GM21786 (cell line): ENCODE measurements around the gene GAS6.

Source experiments
- ATAC-seq: cut with Tn5 transposase; IDR thresholded peaks from one replicate; pipeline ENCODE4 v1.9.1; 2021; ENCODE audit not compliant: unreplicated experiment

The GAS6 gene

DNA sequence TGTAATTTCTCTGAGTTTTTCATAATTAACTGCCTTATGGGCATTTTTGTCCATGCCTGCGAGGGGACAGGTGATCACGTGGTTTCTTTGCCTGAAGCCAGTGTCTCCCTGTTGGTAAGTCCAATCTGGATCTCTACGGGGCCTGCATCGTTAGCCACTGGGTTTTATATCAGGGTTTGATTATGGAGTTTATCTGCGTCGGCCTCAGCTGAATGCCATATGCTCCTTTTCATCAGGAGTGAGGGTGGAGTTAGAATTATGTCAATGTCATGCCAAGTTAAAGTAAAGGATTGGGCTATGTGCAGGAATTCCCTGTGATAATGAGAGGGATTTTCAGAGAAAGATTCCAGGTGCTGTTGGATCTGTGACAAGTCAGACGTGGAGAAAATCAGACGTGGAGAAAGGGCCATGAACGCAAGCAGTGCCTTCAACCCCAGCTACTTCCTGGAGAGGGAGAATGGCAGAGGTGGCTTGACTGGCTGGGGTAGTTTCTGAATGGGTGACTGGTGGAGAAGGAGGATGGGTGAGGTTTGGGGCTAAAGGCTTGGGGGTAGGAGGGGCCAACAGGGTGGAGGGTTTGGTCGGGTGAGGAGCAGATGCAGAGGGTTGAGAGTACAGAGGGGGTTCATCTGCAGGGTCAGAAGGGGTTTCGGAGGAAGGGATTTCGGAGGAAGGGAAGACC lies 80.5 kb downstream of the GAS6 start:
- ATAC-seq = no peak

DNA sequence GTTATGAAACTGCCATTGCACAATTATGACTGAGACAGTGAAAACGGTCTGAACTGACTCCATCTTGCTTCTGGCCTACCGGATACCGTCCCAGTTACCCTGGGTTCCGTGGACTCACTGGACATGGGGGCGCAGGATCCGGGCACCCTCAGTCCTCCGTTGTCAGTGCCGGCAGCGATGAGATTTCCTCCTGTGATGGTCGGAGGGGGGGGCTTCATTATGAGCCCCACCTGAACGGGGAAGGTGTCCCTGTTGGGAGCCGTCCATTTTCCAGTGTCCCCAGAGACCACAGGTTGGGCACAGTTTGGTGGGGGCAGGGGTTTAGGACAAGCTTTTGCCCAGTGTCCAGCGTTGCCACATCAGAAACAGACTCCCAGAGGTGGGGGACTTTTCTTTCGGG lies 81.4 kb downstream of the GAS6 start:
- no peak for ATAC-seq

DNA sequence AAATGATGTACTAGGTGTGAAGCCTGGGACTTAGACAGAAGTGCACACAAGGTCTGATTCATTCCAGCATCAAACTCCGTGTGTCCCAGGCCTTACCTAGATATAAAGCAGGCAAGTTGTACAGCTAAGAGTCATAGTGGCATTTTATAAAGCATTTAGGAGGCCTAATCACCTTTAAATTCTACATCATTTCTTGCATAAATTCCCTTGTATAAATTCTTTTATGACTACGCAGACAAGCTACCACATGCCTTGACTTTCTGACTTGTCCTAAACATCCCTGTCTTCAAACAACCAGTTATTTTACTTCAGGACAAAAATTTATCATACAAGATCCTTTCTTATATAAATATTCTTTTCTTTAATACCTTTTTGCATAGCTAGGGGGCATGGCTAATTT lies 82.3 kb downstream of the GAS6 start:
- ATAC-seq = no peak

DNA sequence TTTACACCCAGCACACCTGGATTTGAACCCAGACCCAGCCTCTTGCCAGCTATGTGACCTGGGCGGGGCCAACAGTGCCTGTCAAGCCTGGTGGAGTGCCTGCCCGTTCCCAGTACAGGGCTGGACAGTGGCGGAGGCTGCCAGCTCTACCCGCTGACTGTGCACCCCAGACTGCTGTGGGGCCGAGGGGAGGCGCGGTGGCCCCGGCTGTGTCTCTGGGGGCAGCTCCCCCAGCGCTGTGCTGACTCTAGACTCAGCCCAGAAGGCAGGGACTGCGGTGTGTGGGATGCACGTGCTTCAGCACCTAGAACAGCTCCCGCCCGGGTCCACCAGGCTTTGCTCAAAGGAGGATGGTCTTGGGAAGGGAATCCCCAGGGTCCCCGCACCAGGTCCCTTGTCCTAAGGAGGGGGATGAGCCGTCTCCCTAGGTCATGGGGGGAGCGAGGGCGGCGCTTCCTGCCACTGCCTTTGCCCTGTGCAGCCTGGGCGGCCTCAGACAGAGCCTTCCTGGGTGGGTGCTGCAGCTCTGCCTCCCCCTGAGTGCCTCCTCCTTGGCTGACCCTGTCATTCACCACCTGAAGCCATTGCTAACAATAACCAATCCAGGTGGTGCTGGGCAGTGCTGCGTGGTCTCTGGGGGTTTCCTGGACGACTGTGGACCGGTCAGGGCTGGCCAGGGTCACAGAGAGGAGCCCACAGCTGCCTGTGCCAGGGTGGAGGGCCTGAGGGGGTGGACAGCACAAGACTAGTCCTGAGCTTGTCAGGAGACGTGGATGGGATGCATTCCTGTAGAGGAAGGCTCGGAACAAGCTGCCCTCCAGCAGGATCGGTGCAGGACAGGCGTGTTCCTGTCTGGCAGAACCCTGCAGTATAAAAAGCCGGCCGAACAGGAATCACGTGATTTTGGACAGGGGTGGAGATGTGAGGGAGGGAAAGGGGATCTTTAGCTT lies 86.3 kb downstream of the GAS6 start:
- no peak for ATAC-seq

DNA sequence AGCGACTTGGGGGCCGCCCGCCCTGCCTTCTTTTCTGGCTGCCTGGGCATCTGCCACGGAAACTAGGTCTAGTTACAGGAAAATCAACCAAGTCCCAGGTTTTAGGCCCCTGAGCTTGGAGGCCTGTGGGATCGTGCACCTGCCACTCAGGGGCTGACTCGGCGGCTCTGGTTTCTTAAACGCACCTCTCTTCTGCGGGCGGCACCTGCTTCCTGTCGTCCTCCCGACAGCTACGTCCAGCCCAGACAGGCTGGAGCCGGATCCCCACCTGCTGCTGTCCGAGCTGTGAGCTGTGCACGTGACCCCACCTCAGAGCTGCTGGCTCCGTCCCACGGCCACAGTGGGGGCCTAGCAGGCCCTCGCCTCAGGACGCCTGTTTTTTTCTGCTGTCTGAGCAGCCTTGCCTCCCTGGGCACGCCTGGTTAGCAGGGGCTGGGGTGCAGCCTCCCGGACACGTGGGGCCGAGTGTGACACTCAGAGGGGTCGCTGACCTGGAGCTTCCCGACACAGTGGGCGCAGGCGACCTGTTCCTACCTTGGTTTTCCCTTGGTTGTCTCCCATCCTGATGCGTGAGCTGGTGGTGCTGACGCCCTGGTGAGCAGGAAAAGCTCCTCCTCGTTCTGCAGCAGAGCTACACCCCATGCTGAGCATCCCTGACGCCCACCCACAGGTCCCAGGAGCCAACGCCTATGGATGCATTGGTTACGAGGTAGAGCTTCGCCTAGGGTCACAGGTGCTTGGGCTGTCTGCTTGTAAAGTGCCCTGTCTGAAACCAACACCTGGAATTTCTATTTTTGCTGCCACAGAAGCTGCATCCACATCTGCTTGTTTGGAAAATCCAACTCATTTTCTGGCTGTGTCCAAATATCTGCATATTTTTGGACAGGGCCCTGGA lies 87.4 kb downstream of the GAS6 start:
- ATAC-seq = no peak

DNA sequence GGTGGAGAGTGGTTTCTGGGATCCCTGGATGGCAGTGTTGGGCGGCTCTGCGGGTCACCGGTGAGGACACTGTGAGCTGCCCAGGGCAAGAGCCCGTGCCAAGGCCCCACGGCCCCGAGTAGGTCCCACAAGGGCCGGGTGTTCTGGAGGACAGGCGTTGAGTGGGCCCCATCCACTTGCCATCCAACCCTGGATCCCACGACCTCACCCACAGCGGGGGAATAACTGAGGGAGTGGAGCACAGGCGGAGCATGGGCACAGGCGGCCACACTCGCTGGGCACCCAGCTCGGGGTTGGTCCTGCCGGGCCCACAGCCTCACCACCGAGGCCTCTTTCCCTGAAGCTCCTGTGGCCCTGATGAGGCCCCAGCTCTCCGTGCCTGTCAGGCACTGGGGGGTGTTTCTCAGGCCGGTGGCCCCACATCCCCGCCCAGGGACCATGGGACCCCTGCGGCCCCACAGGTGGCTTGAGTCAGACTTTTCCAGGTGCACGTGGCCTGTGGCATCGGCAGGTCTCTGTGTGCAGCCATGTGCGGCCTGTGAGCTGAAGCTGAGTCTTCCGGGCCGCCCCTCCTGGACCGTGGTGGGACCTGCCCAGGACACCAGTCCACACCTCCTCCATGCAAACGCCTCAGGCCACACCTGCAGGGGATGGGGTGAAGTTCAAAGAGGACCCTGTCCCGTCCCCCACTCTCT lies 88.3 kb downstream of the GAS6 start:
- ATAC-seq = no peak

DNA sequence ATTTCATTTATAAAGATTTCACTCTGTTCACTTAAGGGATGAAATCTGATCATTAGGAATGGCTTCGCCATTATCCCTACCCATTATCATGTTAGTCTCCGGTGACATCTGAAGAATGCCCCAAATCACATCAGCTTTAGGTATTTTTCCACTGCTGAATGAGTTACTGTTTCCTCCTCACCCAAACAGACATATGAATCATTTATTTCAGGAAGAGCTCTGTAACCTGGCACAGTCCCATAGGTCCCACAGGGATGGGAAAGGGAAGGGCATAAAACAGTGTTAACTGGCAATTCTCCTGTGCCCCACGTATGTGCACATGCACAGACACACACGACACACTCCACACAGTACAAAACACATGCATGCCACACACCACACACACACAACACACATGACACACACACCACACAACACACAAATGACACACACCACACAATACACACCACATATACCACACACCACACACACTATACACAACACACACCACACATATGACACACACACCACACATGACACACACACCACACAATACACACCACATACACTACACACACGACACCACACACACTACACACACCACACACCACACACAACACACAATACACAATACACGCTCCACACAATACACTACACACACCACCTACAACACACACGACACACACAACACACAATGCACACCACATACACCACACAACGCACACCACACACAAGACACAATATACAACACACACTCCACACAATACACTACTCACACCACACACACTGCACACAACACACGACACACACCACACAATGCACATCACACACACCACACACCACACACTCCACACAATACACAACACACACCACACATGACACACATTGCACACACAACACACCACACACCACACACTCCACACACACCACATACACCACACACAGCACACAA lies 89.4 kb downstream of the GAS6 start:
- ATAC-seq = no peak

DNA sequence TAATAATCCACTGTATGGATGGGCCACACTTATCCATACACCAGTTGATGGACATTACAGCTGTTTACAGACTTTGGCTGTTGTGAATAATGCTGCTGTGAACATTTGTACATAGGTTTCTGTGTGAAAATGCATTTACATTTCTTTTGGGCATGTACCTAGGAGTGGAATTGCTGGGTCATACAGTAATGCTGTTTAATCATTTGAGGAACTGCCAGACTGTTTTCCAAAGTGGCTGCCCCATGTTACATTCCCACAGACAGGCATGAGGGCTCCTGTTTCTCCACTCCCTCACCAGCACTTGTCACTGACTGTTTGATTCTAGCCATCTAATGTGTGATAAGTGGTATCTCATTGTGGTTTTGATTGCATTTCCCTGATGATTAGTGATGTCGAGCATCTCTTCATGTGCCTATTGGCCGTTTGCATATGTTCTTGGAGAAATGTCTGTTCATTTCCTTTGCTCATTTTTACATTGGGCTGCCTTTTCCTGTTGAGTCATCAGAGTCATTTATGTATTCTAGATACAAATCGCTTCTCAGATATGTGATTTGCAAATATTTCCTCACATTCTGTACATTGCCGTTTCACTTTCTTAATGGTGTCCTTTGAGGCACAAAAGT lies 92.1 kb downstream of the GAS6 start:
- no peak for ATAC-seq

DNA sequence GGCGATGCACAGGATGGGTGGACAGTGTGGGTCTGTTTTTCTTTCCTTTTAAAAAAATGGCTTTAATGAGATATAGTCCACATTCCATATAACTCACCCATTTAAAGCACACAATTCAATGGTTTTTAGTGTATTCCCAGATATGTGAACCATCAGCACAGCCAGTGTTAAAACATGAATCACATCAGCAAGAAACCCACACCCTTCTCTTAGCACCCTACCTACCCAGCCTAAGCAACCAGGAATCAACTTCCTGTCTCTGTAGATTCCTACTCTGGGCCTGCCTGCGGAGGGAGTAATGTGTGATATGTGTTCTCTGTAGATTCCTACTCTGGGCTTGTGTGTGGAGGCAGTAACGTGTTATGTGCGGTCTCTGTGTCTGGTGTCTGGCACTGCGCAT lies 92.9 kb downstream of the GAS6 start:
- ATAC-seq = no peak
